Cardiac muscle cell (in vitro differentiated cells and primary cell): ENCODE measurements around the gene LYRM4. TPM values are rescaled to one million over a fixed set of nuclear protein-coding genes. Genes with fewer than 3 reads are reported as not detected.

ENCODE experiments used
- DNase-seq, 2 donors: peaks; one replicate each; pipeline versions ENCODE4 v3.0.0 to v3.0.0-alpha.2; 2010 to 2017; ENCODE audit warnings: low read depth in 1 of 2, low spot score in 1 of 2
- H3K27ac ChIP-seq: fragments of 200-600 bp; sonication (generic); 2 replicates; pipeline ENCODE4 v1.5.1; 2016
- H3K27me3 ChIP-seq: fragments of 200-600 bp; sonication (generic); 2 replicates; pipeline ENCODE4 v1.6.0; 2016; ENCODE audit warnings: control low read depth
- H3K36me3 ChIP-seq: fragments of 200-600 bp; sonication (generic); 2 replicates; pipeline ENCODE4 v1.5.1; 2016; ENCODE audit warnings: control low read depth
- H3K4me1 ChIP-seq: fragments of 200-600 bp; sonication (generic); 2 replicates; pipeline ENCODE4 v1.8.1; 2017; ENCODE audit warnings: low read depth, mild to moderate bottlenecking, mixed run types
- H3K4me3 ChIP-seq: fragments of 200-600 bp; sonication (generic); 2 replicates; pipeline ENCODE4 v1.5.1; 2016; ENCODE audit warnings: mild to moderate bottlenecking
- H3K9me3 ChIP-seq: fragments of 200-600 bp; sonication (generic); 2 replicates; pipeline ENCODE4 v1.5.1; 2017; ENCODE audit warnings: low read depth, mild to moderate bottlenecking, control low read depth
- polyA plus RNA-seq: library from polyadenylated mRNA; unstranded; fragments of >200 nt; fragmentation: Nextera tagmentation; extraction: Ambion mirVana; gene quantifications from 2 replicates; pipeline ENCODE4 v1.2.1, GENCODE V29; 2016
- total RNA-seq: library from RNA; depleted of rRNA; stranded (reverse); fragments of >200 nt; gene quantifications from 2 replicates; pipeline ENCODE4 v1.2.3, GENCODE V29; 2016
- TF ChIP-seq, protein P1 (sequence below): IDR thresholded peaks from 2 replicates; pipeline ENCODE4 v1.5.1; 2012; ENCODE audit warnings: low read depth, mild to moderate bottlenecking, low read length

The LYRM4 gene
- total and polyA plus RNA-seq, 2 experiments from 2014 or later: 24.2 to 38.3 TPM

DNA sequence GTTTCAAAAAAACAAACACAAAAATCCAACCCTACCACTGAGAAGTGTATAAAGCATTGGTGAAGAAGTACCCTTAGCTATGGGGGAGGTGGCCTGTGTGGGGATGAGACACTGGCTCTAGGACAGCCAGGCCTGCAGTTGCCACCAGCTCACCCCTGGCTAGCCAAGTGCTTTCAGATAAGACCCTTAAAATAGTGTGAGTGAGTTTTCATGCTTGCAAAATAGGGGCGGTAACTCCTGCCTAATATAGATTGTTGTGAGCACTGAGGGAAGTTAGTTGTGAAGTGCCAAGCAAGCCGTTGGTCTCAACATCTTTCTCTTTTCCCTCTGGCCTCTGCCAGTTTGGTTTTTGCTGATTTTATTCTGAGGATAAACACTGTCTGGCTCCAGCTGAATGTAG, 164.3 kb downstream of the LYRM4 start:
- Histone ChIP-seq H3K27ac (peak overlapping the region; percentile 70), H3K4me1 (peaks cover 19% of the 10 kb centered on the region), H3K4me3 (no peak overlapping the region), H3K9me3 (no peaks in the 10 kb centered on the region), H3K27me3 (no peaks in the 10 kb centered on the region), H3K36me3 (no peaks in the 10 kb centered on the region)
- TF ChIP-seq, protein P1, sequence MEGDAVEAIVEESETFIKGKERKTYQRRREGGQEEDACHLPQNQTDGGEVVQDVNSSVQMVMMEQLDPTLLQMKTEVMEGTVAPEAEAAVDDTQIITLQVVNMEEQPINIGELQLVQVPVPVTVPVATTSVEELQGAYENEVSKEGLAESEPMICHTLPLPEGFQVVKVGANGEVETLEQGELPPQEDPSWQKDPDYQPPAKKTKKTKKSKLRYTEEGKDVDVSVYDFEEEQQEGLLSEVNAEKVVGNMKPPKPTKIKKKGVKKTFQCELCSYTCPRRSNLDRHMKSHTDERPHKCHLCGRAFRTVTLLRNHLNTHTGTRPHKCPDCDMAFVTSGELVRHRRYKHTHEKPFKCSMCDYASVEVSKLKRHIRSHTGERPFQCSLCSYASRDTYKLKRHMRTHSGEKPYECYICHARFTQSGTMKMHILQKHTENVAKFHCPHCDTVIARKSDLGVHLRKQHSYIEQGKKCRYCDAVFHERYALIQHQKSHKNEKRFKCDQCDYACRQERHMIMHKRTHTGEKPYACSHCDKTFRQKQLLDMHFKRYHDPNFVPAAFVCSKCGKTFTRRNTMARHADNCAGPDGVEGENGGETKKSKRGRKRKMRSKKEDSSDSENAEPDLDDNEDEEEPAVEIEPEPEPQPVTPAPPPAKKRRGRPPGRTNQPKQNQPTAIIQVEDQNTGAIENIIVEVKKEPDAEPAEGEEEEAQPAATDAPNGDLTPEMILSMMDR: no peak
- DNase-seq: peak in 1 of 2 donors; percentile 69

DNA sequence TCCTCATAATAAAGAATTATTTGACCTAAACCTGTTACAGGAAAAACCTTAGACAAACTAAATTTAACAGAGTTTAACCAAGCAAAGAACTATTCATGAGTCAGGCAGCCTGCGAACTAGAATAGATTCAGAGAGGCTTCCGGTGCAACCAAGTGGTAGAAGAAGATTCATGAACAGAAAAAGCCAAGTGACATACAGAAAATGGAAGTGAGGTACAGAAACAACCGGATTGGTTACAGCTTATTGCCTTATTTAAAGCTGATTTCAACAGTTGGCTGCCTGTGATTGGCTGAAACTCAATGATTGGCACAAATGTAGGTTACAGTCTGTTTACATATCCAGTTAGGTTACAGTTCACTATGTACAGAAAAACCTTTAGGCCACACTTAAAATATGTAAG, 165.5 kb downstream of the LYRM4 start:
- H3K27me3 ChIP-seq: no peaks in the 10 kb centered on the region

DNA sequence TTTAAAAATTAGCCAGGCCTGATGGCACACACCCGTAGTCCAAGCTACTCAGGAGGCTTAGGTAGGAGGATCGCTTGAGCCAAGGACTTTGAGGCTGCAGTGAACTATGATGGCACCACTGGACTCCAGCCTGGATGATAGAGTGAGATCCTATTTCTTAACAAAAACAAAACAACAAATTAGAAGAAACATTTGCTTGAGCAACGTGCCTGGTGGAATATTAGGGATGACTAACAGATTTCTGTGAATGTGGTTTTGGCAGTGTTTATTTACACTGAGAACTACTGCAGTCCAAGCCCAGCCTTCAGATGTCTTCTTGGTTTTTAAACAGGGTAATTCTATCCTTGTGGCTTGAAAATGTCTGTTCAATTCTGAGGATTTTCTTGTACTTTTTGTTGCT, 166.4 kb downstream of the LYRM4 start:
- DNase-seq: peak in 1 of 2 donors; percentile 85
- peaks cover 25% of the 10 kb centered on the region for H3K4me1 ChIP-seq

More for the DNA sequence above, 165.5 kb downstream of the LYRM4 start:
- peaks cover 24% of the 10 kb centered on the region for H3K4me1 ChIP-seq
- no peaks in the 10 kb centered on the region for H3K36me3 ChIP-seq
- no peaks in the 10 kb centered on the region for H3K9me3 ChIP-seq
- DNase-seq: no peak
- no peak overlapping the region for H3K4me3 ChIP-seq
- TF ChIP-seq, protein P1: no peak
- no peak overlapping the region for H3K27ac ChIP-seq

DNA sequence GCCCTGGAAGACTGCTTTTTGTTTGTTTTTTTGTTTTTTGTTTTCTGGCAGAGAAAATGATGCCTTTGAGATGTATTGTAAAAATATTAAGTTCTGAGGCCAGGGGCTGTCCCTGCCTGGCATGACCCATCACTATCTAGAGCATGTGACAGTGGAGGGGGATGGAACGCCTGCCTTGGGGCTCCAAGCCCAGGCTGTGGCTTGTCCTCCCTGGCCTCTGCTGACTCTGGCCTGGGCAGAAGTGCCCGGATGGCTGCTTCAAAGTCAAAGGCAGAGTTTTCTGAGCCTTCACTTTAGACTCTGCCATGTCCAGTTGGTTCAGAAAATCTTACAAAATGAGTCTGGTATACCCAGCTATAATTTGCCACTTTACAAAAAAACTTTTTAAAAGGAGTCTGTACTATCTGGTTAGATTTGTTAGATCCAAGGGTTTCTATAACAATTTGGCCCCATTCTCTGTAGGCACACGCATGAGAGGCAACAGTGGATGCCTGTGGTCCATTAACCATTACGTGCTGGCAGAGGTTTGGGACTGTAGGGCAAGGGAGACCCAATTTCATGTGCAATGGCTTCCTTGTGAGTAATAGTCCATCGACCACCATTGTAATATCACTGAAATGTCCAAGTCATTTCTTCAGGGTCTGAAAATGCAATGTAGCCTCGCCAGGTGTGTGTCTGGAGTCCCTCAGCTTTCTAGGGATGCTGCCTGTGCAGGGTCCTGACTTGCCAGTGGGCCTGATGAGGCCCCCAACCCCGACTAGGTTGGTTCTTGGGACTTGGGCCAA, 167.3 kb downstream of the LYRM4 start:
- no peaks in the 10 kb centered on the region for H3K9me3 ChIP-seq
- no peaks in the 10 kb centered on the region for H3K27me3 ChIP-seq
- H3K4me3 ChIP-seq: no peak overlapping the region
- no peak overlapping the region for H3K27ac ChIP-seq
- H3K4me1 ChIP-seq: peaks cover 25% of the 10 kb centered on the region
- H3K36me3 ChIP-seq: no peaks in the 10 kb centered on the region
- no peak for DNase-seq
- TF ChIP-seq, protein P1: no peak

More for the DNA sequence above, 166.4 kb downstream of the LYRM4 start:
- H3K27me3 ChIP-seq: no peaks in the 10 kb centered on the region
- H3K9me3 ChIP-seq: no peaks in the 10 kb centered on the region
- H3K27ac ChIP-seq: no peak overlapping the region
- no peak overlapping the region for H3K4me3 ChIP-seq
- no peaks in the 10 kb centered on the region for H3K36me3 ChIP-seq
- TF ChIP-seq, protein P1: no peak

DNA sequence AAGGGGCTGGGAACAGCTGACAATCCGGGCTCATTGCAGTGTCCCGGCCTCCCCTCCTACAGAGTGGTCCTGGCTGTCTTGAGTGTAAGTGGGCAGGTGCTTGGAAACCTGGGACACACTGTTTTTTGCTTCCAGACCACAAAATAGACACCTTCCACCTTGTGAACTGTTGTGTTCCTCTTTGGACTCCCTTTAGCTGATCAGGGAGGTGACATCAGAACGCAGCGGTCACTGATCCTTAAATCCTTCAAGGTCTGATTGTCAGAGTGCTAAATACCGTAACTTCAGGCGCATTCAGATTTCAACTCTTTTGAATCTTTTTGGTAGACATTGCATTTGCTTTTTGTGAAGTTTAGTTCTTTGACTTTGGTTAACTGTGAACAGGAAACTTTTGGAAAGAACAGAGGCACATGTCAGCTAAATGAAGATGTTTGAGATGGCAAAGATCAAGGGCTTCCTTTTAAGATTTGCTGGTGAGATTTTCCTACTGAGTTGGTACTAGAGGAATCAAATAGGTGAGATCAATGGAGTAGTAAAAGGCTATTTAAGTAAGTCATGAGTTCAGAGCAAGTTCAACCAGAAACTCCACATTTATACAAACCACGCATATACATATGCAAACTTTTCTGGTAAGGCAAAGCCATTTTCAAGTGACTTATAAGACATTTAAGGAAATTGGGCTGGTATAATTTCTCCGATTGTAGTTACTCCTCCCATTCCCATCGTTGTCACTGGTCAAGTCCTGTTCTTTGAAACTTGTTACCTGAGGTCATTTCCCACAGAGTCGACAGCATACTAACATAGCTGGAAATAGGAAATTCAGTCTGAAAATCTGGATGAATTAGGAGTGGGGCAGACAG, 169.3 kb downstream of the LYRM4 start:
- H3K36me3 ChIP-seq: no peaks in the 10 kb centered on the region
- H3K4me1 ChIP-seq: peaks cover 18% of the 10 kb centered on the region
- no peak overlapping the region for H3K4me3 ChIP-seq
- TF ChIP-seq, protein P1: no peak
- H3K27me3 ChIP-seq: peaks cover 14% of the 10 kb centered on the region
- H3K27ac ChIP-seq: no peak overlapping the region
- no peak for DNase-seq
- H3K9me3 ChIP-seq: no peaks in the 10 kb centered on the region
